SU-DHL-6 (cell line): ENCODE results near the gene MRPL55.

Experiments used
- EZH2phosphoT487 ChIP-seq: fragments of 200-600 bp; sonication (generic), shearing (Covaris generic); conservative IDR thresholded peaks from 2 replicates; pipeline ENCODE4 v1.6.1; 2018; ENCODE audit warnings: mild to moderate bottlenecking, antibody characterized with exemption, low read length, moderate library complexity, mixed read lengths
- TF ChIP-seq, protein P1 (sequence below): fragments of 200-600 bp; sonication (generic); IDR thresholded peaks from one replicate; pipeline ENCODE4 v1.5.1; 2017; ENCODE audit warnings: antibody characterized with exemption, mild to moderate bottlenecking, low read length, moderate library complexity; ENCODE audit not compliant: insufficient read depth, poor library complexity, severe bottlenecking

DNA sequence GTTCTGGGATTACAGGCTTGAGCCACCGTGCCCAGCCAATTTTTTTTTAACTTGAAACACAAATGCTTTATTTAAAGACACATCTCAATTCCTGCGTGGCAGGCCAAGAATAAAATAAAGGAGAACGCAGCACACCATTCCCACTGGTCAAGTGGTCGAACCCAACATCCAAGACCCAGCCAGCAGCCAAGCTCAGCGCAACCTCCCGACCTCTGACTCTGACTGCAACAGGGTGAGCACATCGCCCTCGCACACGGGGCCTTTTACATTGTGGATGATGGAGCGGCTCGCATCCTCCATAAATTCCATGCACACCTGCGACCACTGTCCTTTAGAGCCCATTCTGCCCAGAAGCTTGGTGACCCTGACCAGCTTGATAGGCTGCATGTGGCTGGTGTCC, 25.5 kb upstream of the MRPL55 start:
- TF ChIP-seq, protein P1, sequence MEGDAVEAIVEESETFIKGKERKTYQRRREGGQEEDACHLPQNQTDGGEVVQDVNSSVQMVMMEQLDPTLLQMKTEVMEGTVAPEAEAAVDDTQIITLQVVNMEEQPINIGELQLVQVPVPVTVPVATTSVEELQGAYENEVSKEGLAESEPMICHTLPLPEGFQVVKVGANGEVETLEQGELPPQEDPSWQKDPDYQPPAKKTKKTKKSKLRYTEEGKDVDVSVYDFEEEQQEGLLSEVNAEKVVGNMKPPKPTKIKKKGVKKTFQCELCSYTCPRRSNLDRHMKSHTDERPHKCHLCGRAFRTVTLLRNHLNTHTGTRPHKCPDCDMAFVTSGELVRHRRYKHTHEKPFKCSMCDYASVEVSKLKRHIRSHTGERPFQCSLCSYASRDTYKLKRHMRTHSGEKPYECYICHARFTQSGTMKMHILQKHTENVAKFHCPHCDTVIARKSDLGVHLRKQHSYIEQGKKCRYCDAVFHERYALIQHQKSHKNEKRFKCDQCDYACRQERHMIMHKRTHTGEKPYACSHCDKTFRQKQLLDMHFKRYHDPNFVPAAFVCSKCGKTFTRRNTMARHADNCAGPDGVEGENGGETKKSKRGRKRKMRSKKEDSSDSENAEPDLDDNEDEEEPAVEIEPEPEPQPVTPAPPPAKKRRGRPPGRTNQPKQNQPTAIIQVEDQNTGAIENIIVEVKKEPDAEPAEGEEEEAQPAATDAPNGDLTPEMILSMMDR: no peak
- TF ChIP-seq EZH2phosphoT487: no peak
